Right forelimb (tissue), 1 donor: ENCODE results near the gene SLC2A10.

ENCODE experiments used
- DNase-seq: peaks from one replicate; pipeline ENCODE4 v3.0.0-alpha.2; 2018

SLC2A10 gene

GRCh38 chr20:46771195-46771588 lies 61.7 kb downstream of the SLC2A10 start:
- no peak for DNase-seq

- DNase-seq = no peak
These were observed 63.5 kb downstream of the SLC2A10 start for GRCh38 chr20:46772901-46773300.

GRCh38 chr20:46773680-46774079 lies 64.2 kb downstream of the SLC2A10 start:
- no peak for DNase-seq

- no peak for DNase-seq
These were observed 64.8 kb downstream of the SLC2A10 start for GRCh38 chr20:46774236-46774635.

GRCh38 chr20:46774943-46775560 lies 65.6 kb downstream of the SLC2A10 start:
- DNase-seq = no peak

GRCh38 chr20:46775806-46776205 lies 66.4 kb downstream of the SLC2A10 start:
- no peak for DNase-seq

- DNase-seq = no peak
These were observed 67.9 kb downstream of the SLC2A10 start for GRCh38 chr20:46777331-46777730.

- DNase-seq = no peak
These were observed 70.4 kb downstream of the SLC2A10 start for GRCh38 chr20:46779831-46780230.

GRCh38 chr20:46784436-46785127 lies 75.1 kb downstream of the SLC2A10 start:
- no peak for DNase-seq
